ENCODE data around the gene CRB3. TPM values are rescaled to one million over a fixed set of nuclear protein-coding genes. Genes with fewer than 3 reads are reported as not detected.

CRB3 gene
- total RNA-seq, 1 experiment from 2014 or later = not detected

DNA sequence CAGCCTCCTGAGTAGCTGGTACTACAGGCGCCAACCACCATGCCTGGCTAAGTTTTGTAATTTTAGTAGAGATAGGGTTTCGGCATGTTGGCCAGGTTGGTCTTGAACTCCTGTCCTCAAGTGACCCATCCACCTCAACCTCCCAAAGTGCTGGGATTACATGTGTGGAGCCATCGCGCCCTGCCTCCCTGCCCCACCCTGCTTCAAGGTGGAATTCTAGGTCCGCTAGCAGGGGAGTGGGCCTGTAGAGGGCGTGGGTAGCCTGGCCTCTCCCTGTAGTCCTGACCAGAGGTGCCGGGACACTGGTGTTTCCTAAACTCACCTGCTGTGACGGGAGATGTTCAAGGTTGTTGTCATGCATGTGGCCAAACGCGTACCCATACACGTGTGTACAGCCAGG, 30.9 kb upstream of the CRB3 start:
- no peak for DNase-seq (ENCODE audit: low read depth)

DNA sequence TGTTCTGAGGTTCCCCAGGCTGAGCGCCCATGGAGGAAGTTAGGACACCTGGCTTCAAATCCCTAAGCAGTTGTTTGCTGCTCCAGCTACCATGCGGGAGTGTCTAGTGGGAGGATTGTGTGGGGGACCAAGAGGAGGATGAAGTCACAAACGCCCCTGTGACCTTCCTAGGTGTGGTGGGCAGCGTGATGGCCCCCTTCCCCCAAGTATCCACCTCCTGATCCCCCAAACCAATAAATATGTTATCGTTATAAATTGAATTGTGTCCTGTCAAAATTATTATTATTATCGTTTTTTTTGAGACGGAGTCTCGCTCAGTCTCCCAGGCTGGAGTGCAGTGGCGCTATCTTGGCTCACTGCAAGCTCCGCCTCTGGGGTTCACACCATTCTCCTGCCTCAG, 30.4 kb upstream of the CRB3 start, which contains the start of gene SLC25A41:
Gene SLC25A41, minus strand, starts transcription at position 101 of the 400 bp plus-strand sequence. Its CDS starts 70 bp downstream, at position 31.
- no peak for DNase-seq (ENCODE audit: low read depth)

DNA sequence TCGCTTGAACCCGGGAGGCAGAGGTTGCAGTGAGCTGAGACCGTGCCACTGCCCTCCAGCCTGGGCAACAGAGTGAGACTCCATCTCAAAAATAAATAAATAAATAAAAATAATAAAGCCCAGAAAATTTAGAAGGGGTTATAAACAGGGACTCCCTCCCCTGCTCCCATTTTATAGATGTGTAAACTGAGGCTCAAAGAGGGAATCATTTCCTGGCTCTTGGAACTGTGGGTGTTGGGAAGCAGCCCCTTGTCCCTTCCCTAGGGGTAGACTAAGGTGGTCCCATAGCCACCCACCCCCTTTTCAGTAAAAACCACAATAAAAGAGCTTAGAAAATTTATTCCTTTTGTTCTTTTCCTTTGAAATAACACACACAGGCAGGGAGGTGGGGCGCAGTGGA, 24.3 kb upstream of the CRB3 start:
- no peak for DNase-seq (ENCODE audit: low read depth)

DNA sequence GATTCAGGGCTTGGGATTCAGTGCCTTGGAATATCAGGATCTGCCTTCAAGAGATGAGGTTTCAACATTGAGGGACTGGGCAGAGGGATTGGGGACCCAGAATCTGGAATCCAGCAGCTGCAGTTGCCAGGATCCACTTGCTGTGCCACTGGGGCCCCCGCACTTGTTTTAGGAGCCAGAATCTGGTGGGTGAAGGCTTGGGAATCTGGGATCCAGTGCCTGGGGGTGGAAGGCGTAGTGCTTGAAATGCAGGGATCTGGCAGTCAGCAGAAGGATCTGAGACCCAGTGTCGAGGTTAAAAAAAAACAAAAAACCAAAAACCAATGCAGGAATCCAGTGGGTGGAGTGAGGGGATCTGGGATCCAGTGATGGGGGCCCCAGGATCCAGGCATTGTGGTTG, 23.2 kb upstream of the CRB3 start:
- no peak for DNase-seq (ENCODE audit: low read depth)

DNA sequence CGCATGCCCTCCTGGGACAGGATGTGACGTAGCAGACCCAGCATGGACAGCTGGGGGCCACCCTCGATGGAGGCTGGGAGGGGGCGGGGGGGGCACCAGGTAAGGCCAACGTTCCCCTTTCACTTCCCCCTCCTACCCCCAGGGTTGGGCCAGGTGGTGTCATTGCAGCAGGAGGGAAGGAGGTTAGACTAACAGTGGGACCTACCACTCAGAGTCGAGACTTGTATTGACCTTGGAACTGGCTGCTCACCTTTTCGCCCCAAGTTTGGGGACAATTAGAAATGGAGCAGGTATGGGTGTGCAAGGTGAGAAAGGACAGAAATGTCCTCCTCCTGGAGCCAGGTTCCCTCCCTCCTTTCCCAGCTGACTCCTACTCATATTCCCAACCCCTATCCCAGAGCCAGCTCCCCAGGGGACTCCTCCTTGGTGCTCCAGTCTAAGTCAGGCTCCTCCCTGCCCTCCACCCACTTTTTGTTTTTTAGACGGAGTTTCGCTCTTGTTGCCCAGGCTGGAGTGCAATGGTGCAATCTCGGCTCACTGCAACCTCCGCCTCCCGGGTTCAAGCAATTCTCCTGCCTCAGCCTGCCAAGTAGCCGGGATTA, 21.9 kb upstream of the CRB3 start:
- DNase-seq (ENCODE audit: low read depth) = no peak

DNA sequence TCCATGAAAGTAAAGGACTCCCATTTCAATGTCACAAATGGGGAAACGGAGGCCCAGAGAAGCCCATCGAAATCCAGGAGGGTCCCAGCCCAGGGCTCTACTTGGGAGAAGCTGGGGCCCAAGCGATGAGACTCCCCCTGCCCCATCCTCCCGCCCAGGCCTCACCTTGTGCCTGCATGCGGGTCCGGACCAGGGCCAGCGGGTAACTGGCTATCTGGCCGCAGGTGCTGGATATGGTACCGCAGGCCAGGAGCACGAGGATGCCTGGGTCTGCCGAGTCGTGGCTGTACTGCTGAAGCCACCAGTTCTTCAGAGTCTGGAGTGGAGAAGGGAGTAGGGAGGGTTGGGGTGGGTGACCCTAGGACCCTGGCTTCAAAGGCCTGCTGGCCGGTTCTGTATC, 20.1 kb upstream of the CRB3 start:
- no peak for DNase-seq (ENCODE audit: low read depth)

DNA sequence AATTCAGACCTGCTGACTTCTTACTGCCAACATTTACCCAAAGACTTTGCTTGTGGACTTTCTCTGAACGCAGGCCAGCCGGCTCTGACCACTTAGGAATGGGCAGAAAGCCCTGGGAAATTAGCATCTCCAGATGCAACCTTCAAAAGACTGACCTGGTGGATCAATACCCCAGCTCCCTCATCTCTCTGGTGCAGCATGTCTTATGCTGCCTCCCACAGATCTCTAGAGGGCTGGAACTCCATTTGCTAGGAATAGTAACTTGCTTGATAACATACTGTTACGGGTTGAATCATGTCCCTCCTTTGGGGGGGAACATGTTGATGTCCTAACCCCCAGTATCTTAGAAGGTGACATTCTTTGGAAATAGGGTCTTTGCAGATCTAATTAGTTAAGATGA, 17.6 kb upstream of the CRB3 start:
- DNase-seq (ENCODE audit: low read depth) = no peak

DNA sequence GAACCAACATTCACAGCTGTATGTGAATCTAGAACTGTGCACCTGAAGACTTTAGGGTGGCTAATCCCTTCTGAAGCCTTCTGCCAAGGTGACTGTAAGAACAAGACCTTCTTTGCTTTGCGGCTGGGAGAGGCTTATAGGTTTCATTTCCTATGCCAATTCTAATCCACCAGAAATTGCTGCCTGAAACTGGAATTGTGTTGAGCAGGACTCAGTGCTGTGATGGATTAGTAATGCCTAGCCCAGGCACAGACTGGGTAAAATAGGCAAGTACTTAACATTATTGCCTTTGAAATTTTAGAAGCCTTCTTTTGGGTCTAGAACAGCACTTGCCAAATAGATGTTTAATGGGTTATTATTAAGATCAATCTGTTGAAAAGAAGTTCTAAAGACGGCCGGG, 16.0 kb upstream of the CRB3 start:
- no peak for DNase-seq (ENCODE audit: low read depth)

DNA sequence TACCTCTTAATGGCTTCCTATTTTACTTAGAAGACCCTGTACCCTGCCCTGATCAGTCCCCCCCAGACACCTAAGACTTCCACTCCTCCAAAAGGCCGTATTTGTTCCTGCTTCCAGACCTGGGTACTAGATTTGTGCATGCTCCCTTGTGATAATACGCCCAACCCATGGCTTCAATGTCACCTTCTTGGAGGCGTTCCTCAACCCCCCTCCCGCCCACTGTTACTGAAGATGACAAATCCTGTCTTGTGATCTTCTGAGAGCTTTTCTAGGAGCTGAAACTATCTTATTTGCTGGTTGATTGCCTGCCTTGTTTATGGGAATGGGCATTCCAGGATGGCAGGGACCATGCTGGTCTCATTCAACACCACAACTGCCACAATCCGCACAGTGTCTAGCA, 13.9 kb upstream of the CRB3 start:
- DNase-seq (ENCODE audit: low read depth) = no peak

DNA sequence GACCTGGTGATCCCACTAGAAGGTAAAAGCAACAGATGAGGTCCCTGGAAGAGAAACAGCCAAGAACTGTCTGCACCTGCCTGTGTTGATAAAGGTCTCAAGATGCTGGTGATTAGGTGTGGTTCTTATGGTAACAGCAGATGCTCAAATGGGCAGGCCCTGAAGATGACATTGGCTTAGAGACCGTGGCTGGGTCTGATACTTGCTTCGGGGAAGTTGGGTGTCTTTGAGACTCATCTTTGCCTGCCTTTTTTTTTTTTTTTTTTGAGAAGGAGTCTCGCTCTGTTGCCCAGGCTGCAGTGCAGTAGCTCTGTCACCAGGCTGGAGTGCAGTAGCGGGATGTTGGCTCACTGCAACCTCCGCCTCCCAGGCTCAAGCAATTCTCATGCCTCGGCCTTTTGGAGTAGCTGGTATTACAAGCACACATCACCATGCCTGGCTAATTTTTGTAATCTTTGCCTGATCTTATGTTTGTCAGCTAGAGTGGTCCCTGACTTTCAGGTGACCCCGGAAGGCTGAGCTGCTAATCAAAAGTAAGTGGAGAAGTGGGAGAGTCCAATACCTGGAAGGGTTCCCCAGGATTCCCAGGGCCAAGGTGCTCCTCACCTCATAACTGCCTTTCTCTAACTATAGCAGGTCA, 12.4 kb upstream of the CRB3 start:
- DNase-seq (ENCODE audit: low read depth) = no peak

DNA sequence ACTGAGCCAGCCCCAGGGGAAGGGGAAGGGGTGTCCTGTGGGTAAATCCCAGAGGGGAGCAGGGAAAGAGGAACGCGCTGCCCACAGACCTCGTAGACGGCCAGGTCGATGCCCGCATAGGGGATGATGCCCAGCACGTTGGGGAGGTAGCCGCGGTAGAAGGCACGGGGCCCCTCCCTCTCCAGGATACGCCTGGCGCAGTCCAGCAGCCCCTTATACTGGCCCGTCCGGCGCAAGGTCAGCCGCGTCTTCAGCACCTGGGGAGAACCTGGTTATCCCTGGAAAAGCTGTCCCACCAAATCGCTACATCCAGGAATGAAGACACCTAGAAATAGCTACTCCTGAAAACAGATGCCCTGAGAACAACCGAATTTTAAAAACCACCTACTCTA, 11.9 kb upstream of the CRB3 start:
- no peak for DNase-seq (ENCODE audit: low read depth)

DNA sequence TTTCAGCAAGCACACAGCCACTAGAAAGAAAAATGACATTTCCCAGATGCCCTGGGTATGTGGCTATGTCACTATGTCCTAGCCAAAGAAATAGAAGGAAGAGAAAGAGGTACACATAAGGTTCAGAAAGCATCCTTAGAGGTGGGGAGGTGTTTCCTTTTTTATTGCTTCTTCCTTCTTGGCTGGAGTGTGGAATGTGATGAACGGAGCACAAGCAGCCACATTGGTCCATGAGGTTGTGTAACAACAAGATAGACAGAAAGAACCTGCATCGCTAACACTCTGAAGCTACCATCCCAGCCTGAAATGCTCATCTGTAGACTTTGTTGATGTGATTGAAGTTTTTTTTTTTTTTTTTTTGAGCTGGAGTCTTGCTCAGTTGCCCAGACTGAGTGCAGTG, 11.2 kb upstream of the CRB3 start:
- DNase-seq (ENCODE audit: low read depth) = no peak

DNA sequence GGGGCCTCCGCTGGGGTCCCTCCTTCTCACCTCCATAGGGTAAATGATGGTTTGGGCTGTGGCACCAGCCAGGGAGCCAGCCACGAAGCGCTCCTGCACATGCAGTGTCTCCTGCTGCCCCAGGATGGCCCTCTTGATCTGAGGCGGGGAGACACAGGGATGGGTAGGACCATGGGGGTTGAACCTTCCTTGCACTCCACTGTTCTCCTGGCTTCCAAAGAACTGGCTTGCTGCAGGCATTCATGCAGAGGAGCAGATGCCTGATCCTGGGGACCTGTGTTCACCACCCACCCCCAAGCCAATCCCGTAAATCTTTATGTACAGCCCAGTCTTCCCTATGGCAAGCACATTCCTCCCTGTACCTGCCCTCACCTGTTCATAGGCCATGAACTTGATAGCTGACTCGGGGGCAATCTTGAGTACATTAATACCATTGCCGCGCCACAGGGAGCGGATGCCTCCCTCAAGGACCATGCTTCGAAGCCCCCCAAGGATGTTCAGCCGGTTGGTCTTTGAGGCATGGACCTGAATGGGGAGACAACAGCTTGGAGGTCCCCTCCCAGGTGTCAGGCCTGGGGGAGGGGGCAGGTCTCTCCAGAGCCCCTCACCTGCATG, 10.0 kb upstream of the CRB3 start:
- no peak for DNase-seq (ENCODE audit: low read depth)

DNA sequence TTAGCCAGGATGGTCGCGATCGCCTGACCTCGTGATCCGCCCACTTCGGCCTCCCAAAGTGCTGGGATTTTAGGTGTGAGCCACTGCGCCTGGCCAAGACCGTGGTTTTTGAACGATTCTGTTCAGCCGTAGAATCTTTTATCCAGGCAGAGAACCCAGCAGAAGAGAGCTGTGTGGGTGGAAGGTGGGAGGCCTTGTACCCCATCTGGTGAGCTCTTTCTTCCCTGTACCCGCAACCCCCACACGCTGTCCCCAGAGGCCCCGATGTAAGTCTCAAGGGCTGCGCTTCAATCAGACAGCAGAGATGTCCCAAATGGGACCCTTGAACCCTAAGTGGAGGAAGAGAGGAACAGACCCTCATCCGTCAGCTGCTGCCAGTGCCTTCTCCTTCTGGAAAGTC, 8.1 kb upstream of the CRB3 start:
- DNase-seq (ENCODE audit: low read depth) = no peak

DNA sequence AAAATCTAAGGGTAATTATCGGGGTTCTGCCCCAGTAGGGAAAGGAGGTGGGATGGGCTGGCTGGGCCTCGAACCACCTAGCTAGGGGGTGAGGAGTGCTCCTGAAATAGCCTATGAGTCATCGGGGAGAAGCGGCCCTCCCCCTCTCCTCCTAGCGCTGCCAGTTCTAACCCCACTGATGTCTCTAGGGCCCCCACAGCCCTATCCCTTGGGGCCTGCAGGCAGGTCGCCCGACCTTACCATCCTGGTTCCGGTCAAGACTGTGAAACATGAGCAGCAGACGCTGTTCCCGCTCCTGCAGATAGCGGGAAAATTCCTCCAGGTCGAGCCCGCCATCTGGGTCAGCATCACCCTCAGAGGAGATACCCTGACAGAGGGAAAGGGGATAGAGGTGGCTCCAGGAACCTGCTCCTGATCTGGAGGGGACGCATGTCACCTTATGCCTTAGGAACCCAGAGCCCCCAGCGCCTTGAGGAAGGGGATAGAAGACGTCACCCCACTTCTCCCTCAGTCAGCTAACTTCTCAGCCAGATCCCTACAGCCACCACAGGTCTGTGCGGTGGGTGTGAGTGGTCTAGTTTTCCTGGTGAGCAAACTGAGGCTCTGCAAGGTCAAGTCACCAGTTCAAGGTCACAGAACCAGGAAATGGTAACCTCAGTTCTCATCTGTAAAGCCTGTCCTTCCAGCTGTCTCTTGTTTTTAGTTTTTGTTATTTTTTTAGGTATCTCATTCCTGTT, 5.9 kb upstream of the CRB3 start:
- no peak for DNase-seq (ENCODE audit: low read depth)

DNA sequence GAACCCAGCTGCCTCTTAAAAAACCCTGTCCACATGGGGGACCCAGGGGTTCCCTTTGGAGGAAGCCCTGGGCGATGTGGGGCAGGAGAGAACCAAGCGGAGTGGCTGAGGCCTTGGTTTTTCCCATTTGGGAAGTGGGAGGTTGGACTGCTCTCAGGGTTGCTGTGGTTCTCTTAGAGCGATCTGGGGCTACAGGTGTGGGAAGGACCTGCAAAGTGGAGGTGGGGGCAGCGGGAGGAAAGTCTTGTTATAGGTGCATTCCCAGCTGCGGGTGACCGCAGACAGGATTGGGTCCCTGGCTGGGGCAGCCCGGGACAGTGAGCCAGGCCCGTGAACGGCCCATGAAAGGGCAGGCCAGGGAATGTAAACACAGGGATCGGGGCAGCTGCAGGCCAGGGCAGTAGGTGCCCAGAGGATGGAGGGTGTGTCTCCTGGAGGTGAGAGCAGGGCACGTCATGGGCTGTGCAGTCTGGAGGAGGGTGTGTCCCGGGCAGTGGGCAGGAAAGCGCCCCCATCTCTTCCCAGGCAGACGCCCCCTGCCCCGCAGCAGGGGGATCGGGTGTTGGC, 5.3 kb upstream of the CRB3 start:
- no peak for DNase-seq (ENCODE audit: low read depth)

DNA sequence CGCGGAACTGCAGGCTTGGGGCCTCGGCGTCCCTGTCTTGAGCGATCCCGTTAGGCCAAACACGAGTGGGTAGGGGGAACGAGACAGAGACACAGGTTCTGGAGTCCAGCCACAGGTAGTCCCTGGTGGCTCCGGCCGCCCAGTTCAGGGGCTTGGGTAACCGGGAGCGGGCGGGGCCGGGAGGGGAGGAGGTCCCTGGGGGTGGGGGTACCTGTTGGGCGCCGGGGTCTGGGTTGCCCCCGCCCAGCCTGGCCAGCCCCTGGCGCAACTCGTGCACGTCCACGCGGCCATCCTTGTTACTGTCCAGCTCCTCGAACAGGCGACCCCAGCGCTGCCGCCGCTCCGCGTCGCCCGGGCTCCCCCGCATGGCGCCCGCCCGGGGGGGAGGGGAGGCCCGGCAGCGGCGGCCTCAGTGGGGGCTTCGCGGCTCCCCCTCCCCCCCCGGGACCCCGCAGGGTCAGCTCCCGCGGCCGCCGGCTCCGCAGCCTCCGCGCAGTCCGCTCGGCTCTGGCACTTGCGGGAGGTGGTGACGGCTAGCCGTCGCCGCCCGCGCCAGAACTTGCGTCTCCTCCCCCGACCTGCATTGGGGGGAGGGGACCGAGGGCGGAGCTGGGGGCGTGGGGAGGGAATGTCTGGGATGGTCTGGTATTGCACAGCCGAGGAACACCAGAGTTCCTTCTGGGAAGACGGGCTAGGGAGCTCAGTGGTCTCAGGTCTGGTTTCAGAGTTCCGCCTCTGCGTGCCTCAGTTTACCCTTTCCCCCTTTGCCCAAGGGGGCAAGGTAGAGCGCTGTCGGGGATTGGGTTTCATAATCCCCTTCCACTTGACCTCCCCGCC, 4.6 kb upstream of the CRB3 start, which contains the start of gene SLC25A23:
Gene SLC25A23, minus strand, starts transcription at position 531 of the 837 bp plus-strand sequence. Its CDS starts 164 bp downstream, at position 367.
- DNase-seq (ENCODE audit: low read depth) = peak; percentile 26

DNA sequence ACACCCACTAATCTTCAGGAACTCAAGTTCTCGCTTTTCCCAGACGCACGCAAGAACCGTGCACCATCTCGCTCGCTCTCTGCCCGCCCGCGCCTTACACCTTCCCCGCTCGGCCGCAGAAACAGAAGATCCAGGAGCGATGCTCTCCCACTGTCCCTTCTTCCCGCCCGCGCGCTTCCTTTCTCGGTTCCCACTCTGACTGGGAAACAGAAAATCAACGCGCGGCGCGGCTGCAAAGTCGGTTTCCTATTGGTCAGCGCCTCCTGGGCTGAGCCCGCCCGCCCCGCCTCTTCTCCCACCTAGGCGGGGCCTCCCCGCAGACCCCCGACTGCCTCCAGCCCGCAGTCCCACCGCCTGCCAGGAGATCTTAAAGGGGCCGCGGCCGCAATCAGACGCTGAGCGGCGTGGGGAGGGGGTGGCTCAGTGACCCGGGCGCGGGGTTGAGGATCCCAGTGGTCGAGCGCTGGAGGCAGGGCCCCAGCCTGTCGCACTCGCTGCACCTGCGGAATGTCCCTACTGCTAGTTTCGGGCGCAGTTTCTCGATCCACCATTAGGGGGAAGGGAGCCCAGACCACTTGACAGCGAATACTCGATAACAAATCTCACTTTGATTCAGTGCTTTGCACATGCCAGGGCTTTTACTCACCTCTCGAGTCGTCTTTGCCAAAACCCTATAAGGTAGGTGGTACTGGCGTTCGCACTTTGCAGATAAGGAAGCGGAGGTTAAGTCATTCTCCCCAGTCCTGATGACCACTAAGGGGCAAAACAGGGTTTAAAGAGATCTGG, 3.8 kb upstream of the CRB3 start:
- peak; percentile 96 for DNase-seq (ENCODE audit: low read depth)

DNA sequence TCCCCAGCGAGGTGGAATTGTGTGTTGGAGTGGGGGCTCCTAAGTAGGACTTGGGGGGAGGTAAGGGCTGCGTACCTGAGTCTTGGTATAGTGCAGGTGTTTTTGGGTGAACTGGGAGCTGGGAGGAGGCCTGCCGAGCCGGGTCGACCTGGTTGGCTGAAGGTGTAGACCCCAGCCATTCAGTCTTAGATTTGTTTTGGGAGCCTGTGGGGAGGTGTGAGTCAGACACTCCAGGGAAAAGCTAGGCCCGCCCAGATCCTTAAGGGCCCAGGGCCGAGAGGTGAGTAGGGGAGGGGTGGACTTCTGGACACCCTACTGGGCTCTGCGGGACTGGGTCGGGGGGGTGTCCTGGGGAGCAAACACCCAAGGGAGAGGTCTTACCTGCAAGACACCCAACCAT, 935 bp downstream of the CRB3 start:
- no peak for DNase-seq (ENCODE audit: low read depth)

DNA sequence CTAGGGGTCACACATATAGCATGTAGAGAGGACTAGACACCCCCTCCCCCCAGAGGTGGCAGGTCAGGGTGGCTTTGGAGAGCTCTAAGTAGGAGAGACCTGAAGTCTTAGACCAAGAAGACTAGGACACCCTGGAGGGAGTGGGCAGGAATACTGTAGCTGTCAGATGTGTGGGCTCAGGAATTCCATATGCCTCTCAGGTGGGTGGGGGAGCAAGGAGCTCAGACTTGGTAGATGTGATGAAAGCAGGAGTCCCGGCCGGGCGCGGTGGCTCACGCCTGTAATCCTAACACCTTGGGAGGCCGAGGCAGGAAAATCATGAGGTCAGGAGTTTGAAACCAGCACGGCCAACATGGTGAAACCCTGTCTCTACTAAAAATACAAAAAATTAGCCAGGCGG, 1.6 kb downstream of the CRB3 start:
- no peak for DNase-seq (ENCODE audit: low read depth)

Measured in LHCN-M2 (cell line).